ENCODE measurements around the gene CMKLR1. TPM values are rescaled to one million over a fixed set of nuclear protein-coding genes. Genes with fewer than 3 reads are reported as not detected.

Gene CMKLR1
- total RNA-seq, 4 donors from 2014 or later: 1.1 to 7.5 (median 3.7) TPM

DNA sequence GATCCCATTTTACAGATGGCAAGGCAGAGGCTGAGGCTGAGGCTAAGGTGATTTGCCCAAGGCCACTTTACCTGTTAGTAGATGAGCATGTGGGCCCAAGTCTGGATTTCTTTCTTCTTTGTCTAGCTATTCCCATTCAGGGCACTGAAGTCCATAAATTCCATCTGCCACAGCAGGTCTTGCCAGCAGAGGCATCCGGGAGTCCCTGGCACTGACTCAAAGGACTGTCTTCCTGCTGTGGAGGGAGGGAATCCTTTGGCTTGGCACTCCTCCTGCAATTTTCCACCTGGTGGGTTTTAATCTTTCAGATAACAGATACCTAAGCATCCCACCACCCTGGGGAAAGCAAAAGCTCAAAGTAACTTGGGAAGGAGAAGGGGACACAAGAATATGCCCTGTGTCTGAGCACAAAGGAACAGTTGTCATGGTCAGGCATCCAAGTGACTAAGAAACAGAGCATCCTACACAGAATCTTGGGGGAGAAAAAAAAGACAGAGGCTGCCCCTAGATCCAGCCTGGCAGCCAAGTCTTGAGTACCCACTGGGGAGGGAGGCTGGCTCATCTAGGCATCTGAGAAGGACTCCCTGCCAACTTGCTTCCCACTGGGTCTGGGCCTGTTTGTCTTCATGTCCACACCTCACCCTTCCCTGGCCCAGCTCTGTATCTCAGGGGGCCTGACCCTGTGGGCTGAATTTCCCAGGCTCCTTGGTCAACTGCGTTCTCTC, 35.6 kb upstream of the CMKLR1 start:
- intact Hi-C loops (cut with DNase I; ENCODE audit: low total_unique reads): no loop called here
- H3K4me3 ChIP-seq (ENCODE audit: low read depth, poor library complexity, severe bottlenecking): no peak overlapping the region
- DNase-seq (ENCODE audit: low spot score in 2 of 2): no peak
- 69 to 70% methylated on average over 2 of the region's 2 CpGs for WGBS, 2 donors
- TF ChIP-seq, protein P1, sequence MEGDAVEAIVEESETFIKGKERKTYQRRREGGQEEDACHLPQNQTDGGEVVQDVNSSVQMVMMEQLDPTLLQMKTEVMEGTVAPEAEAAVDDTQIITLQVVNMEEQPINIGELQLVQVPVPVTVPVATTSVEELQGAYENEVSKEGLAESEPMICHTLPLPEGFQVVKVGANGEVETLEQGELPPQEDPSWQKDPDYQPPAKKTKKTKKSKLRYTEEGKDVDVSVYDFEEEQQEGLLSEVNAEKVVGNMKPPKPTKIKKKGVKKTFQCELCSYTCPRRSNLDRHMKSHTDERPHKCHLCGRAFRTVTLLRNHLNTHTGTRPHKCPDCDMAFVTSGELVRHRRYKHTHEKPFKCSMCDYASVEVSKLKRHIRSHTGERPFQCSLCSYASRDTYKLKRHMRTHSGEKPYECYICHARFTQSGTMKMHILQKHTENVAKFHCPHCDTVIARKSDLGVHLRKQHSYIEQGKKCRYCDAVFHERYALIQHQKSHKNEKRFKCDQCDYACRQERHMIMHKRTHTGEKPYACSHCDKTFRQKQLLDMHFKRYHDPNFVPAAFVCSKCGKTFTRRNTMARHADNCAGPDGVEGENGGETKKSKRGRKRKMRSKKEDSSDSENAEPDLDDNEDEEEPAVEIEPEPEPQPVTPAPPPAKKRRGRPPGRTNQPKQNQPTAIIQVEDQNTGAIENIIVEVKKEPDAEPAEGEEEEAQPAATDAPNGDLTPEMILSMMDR (IDR thresholded peaks at IDR 0.05): no peak
- TF ChIP-seq POLR2A (IDR thresholded peaks at IDR 0.05): no peak

- TF ChIP-seq POLR2A (IDR thresholded peaks at IDR 0.05): no peak
- TF ChIP-seq, protein P1 (IDR thresholded peaks at IDR 0.05): no peak
- H3K4me3 ChIP-seq (ENCODE audit: low read depth, poor library complexity, severe bottlenecking): no peak overlapping the region
- DNase-seq (ENCODE audit: low spot score in 2 of 2): no peak
- intact Hi-C loops (cut with DNase I; ENCODE audit: low total_unique reads): no loop called here
- WGBS, 2 donors: 12 to 40% methylated on average over 1 of the region's 1 CpG
Measured at GRCh38 chr12:108373111-108373510, 34.0 kb upstream of the CMKLR1 start.

DNA sequence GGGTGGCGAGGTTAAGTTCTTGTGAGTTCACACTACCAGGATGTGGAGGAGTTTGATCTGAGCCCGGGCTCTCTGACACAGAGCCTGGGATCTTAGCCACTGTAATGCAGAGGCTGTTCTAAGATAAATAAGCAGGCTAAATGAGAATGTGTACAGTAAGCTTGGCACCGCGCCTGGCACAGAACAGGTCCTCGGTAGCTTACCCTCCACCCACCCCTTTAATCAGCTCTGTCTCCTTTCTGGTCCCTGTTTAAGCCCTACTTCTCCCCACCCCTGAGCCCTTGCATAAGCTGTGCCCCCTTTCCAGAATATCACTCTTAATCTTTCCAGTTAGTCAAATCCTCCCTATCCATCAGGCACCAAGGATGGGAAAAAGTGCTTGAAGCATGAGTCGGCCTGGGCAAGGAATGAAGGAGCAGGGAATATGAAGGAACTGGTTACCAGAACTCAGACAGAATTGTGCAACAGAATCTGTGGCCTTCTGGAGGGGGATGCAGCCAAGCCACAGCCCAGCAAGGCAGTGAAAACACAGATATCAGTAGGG, 32.8 kb upstream of the CMKLR1 start:
- 57 to 62% methylated on average over 6 of the region's 6 CpGs for WGBS, 2 donors
- DNase-seq (ENCODE audit: low spot score in 2 of 2): peak in 1 of 2 donors; percentile 20
- no peak overlapping the region for H3K4me3 ChIP-seq (ENCODE audit: low read depth, poor library complexity, severe bottlenecking)
- TF ChIP-seq POLR2A (IDR thresholded peaks at IDR 0.05): no peak
- TF ChIP-seq, protein P1 (IDR thresholded peaks at IDR 0.05): no peak
- intact Hi-C loops (cut with DNase I; ENCODE audit: low total_unique reads): no loop called here

- TF ChIP-seq, protein P1 (IDR thresholded peaks at IDR 0.05): no peak
- H3K4me3 ChIP-seq (ENCODE audit: low read depth, poor library complexity, severe bottlenecking): no peak overlapping the region
- intact Hi-C loops (cut with DNase I; ENCODE audit: low total_unique reads): no loop called here
- WGBS, 2 donors: 79 to 87% methylated on average over 5 of the region's 5 CpGs
- DNase-seq (ENCODE audit: low spot score in 2 of 2): no peak
Measured at GRCh38 chr12:108370415-108370814, 31.3 kb upstream of the CMKLR1 start.

DNA sequence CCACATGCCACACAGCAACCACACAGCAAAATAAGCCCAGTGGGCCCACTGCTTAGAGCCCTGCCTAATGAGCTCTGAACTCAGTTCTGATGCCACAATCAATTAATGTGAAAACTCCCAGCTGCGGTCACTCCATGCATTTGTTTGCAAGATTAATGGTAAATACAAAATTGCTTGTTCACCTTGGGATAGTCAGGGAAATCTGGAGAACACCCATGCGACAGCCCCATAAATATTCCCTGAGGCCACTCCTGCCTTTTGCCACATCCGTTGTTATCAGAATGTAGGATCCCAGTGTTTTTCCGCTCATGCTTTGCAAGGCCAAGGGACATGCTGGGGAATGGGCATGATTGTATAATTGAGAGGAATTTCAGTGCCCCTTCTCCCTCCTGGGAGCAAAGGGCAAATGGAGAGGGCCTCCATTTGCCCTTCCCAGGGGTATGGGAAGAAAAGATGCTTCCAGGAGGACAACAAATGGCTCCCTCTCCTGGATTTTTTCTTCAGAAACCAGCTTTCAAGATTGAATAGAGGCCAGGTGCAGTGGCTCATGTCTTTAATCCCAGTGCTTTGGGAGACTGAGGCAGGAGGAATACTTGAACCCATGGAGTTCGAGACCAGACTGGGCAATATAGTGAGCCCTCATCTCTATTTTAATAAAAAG, 30.8 kb upstream of the CMKLR1 start:
- no peak overlapping the region for H3K4me3 ChIP-seq (ENCODE audit: low read depth, poor library complexity, severe bottlenecking)
- no peak for DNase-seq (ENCODE audit: low spot score in 2 of 2)
- intact Hi-C loops (cut with DNase I; ENCODE audit: low total_unique reads): no loop called here
- TF ChIP-seq, protein P1 (IDR thresholded peaks at IDR 0.05): no peak
- no peak for TF ChIP-seq POLR2A (IDR thresholded peaks at IDR 0.05)
- WGBS, 2 donors: 79 to 82% methylated on average over 5 of the region's 5 CpGs

All from lower leg skin (tissue), 4 donors.